Tibial nerve (tissue), 3 donors: ENCODE data around the gene SEC22C.

ENCODE experiments used
- POLR2A ChIP-seq, 2 donors: fragments of 450-650 bp; IDR thresholded peaks; one replicate each; pipeline ENCODE4 v1.6.1; 2017; ENCODE audit warnings: antibody characterized with exemption in 2 of 2, mild to moderate bottlenecking in 2 of 2, moderate library complexity in 2 of 2
- TF ChIP-seq, protein P1 (sequence below), 5 experiments: fragments of 200-600 bp in 3 of 5; fragments of 450-650 bp in 2 of 5; sonication (generic) in 3 of 5; IDR thresholded peaks; one replicate each; pipeline ENCODE4 v1.5.1; 2016 to 2019; ENCODE audit warnings: antibody characterized with exemption in 5 of 5, mild to moderate bottlenecking in 3 of 5, moderate library complexity in 2 of 5

DNA sequence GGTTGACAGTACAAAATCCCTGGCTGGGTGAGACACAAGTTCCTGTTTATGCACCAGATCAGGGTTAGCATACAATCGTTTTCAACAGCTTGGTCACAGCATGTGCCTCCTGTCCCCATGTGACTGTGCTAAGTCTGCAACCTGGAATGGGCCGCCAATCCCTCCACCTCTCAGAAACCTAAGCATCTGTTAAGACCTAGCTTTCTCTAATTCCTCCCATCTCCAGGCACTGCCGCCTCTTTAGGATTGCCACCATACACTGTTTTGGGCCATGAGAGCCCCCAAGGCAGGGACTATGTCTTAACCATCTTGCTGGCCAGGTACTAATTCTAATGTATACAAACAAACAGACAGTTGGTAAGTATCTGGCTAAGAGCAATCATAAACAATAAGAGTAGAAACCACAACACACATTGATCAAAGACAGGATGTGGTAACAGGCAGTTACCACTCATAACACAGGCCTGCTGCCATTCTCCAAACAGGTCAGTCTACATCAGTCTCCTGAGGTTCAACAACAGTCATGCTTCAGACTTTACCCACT, 25.6 kb downstream of the SEC22C start:
- TF ChIP-seq, protein P1, sequence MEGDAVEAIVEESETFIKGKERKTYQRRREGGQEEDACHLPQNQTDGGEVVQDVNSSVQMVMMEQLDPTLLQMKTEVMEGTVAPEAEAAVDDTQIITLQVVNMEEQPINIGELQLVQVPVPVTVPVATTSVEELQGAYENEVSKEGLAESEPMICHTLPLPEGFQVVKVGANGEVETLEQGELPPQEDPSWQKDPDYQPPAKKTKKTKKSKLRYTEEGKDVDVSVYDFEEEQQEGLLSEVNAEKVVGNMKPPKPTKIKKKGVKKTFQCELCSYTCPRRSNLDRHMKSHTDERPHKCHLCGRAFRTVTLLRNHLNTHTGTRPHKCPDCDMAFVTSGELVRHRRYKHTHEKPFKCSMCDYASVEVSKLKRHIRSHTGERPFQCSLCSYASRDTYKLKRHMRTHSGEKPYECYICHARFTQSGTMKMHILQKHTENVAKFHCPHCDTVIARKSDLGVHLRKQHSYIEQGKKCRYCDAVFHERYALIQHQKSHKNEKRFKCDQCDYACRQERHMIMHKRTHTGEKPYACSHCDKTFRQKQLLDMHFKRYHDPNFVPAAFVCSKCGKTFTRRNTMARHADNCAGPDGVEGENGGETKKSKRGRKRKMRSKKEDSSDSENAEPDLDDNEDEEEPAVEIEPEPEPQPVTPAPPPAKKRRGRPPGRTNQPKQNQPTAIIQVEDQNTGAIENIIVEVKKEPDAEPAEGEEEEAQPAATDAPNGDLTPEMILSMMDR (IDR thresholded peaks at IDR 0.05) = no peak
- no peak for TF ChIP-seq POLR2A (IDR thresholded peaks at IDR 0.05)
